ENCODE data around the gene NETO2. TPM values are rescaled to one million over a fixed set of nuclear protein-coding genes. Genes with fewer than 3 reads are reported as not detected.

The NETO2 gene
- total RNA-seq, 1 experiment from 2014 or later = 54.4 TPM

GRCh38 chr16:47081115-47081514 lies 62.6 kb downstream of the NETO2 start:
- H2AFZ ChIP-seq = no peak overlapping the region
- TF ChIP-seq, protein P1, sequence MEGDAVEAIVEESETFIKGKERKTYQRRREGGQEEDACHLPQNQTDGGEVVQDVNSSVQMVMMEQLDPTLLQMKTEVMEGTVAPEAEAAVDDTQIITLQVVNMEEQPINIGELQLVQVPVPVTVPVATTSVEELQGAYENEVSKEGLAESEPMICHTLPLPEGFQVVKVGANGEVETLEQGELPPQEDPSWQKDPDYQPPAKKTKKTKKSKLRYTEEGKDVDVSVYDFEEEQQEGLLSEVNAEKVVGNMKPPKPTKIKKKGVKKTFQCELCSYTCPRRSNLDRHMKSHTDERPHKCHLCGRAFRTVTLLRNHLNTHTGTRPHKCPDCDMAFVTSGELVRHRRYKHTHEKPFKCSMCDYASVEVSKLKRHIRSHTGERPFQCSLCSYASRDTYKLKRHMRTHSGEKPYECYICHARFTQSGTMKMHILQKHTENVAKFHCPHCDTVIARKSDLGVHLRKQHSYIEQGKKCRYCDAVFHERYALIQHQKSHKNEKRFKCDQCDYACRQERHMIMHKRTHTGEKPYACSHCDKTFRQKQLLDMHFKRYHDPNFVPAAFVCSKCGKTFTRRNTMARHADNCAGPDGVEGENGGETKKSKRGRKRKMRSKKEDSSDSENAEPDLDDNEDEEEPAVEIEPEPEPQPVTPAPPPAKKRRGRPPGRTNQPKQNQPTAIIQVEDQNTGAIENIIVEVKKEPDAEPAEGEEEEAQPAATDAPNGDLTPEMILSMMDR (conservative IDR thresholded peaks at IDR 0.05) = no peak
- TF ChIP-seq EZH2 (IDR thresholded peaks at IDR 0.05; ENCODE audit: low read depth) = no peak
- no peaks in the 10 kb centered on the region for H3K9me2 ChIP-seq (ENCODE audit: insufficient read depth)
- no peaks in the 10 kb centered on the region; the same call in 1 of the 2 replicates for H3F3A ChIP-seq (ENCODE audit: insufficient read depth, low read depth)
- H3K36me3 ChIP-seq (ENCODE audit: low read depth) = peaks cover 11% of the 10 kb centered on the region
- POLR2A ChIA-PET (ENCODE audit: unreplicated experiment) = no interaction called here
- CTCF ChIA-PET = no interaction called here
- no peaks in the 10 kb centered on the region for H3K4me1 ChIP-seq (replicated peaks; ENCODE audit: insufficient read depth)
- no peaks in the 10 kb centered on the region for H4K20me1 ChIP-seq (ENCODE audit: insufficient read depth)
- no TSS peak for BruUV-seq (replicated peaks)
- no peaks in the 10 kb centered on the region for H3K9me3 ChIP-seq (ENCODE audit: insufficient read depth, low read depth)
- H3K4me3 ChIP-seq = no peak overlapping the region
- DNase-seq = no peak
- no peak overlapping the region for H3K4me2 ChIP-seq
- H3K27me3 ChIP-seq (ENCODE audit: insufficient read depth, low read depth) = no peaks in the 10 kb centered on the region
- no peak overlapping the region for H3K27ac ChIP-seq
- no peaks in the 10 kb centered on the region for H3K79me2 ChIP-seq (ENCODE audit: low read depth)
- intact Hi-C loops (cut with micrococcal nuclease; ENCODE audit: unreplicated experiment) = no loop called here

GRCh38 chr16:47079860-47080259 lies 63.9 kb downstream of the NETO2 start:
- Histone ChIP-seq H3K36me3 (ENCODE audit: low read depth) (peaks cover 11% of the 10 kb centered on the region), H3K4me3 (no peak overlapping the region), H3F3A (ENCODE audit: insufficient read depth, low read depth) (no peaks in the 10 kb centered on the region; the same call in 1 of the 2 replicates), H3K4me2 (no peak overlapping the region), H3K27me3 (ENCODE audit: insufficient read depth, low read depth) (no peaks in the 10 kb centered on the region), H3K27ac (no peak overlapping the region), H2AFZ (no peak overlapping the region), H3K79me2 (ENCODE audit: low read depth) (no peaks in the 10 kb centered on the region), H3K9me2 (ENCODE audit: insufficient read depth) (no peaks in the 10 kb centered on the region), H4K20me1 (ENCODE audit: insufficient read depth) (no peaks in the 10 kb centered on the region), H3K4me1 (replicated peaks; ENCODE audit: insufficient read depth) (no peaks in the 10 kb centered on the region), H3K9me3 (ENCODE audit: insufficient read depth, low read depth) (no peaks in the 10 kb centered on the region)
- CTCF ChIA-PET = no interaction called here
- BruUV-seq (replicated peaks) = no TSS peak
- POLR2A ChIA-PET (ENCODE audit: unreplicated experiment) = no interaction called here
- intact Hi-C loops (cut with micrococcal nuclease; ENCODE audit: unreplicated experiment) = no loop called here
- no peak for DNase-seq
- no peak for TF ChIP-seq EZH2 (IDR thresholded peaks at IDR 0.05; ENCODE audit: low read depth)
- TF ChIP-seq, protein P1 (conservative IDR thresholded peaks at IDR 0.05) = no peak

DNA sequence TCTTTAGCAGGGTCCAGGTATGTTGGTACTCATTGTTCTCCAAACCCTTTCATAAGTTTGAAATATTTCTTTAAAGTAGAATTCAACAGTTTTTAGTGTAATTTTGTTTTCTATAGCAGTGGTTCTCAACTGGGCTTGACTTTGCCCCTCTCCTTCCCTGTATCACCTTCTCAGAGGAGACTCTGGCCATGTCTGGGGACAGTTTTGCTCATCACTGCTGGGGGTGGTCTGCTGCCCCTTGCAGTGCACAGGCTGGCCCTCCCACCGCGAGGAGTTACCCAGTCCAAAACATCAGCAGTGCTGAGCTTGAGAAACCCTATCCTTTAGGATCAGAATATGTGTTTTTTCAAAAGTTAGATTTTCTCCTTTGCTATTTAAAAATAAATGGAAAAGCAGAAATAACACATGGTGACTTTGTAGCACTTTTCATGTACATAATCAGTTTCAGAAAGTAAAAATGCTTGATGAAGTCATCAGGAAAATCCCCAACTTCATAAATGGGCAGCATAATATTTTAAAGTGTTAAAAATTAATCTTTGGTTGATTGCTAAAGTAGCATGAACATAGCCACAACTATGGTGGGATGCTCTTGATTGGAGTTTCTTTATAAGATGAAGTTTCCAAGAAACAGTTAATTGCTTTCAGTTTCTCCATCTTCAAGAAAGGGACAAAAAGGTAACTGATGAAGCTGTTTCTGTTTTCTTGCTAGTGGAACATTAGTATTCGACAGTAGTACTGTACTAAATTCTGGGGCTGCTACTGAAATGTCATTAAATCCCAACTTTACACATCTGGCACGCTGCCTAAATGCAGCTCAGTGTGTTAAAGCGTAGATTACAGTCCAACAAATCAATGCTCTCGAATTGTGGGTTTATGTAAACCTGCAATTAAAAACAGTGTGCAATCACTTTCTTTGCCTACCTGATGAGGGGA lies 70.3 kb downstream of the NETO2 start:
- ChIA-PET POLR2A (ENCODE audit: unreplicated experiment) (no interaction called here), CTCF (interaction anchor here (0.6 kb wide), 1 partner anchor 36 kb away, joined by 8 read pairs; no protein-coding TSS in a partner anchor)
- Histone ChIP-seq H3K9me2 (ENCODE audit: insufficient read depth) (no peaks in the 10 kb centered on the region), H4K20me1 (ENCODE audit: insufficient read depth) (no peaks in the 10 kb centered on the region), H3K4me2 (no peak overlapping the region), H3F3A (ENCODE audit: insufficient read depth, low read depth) (no peaks in the 10 kb centered on the region), H3K27me3 (ENCODE audit: insufficient read depth, low read depth) (no peaks in the 10 kb centered on the region), H3K4me3 (no peak overlapping the region), H3K36me3 (ENCODE audit: low read depth) (no peaks in the 10 kb centered on the region), H3K9me3 (ENCODE audit: insufficient read depth, low read depth) (no peaks in the 10 kb centered on the region), H3K27ac (no peak overlapping the region), H2AFZ (no peak overlapping the region), H3K4me1 (replicated peaks; ENCODE audit: insufficient read depth) (no peaks in the 10 kb centered on the region), H3K79me2 (ENCODE audit: low read depth) (no peaks in the 10 kb centered on the region)
- intact Hi-C loops (cut with micrococcal nuclease; ENCODE audit: unreplicated experiment) = no loop called here
- DNase-seq = no peak
- BruUV-seq (replicated peaks) = no TSS peak
- no peak for TF ChIP-seq EZH2 (IDR thresholded peaks at IDR 0.05; ENCODE audit: low read depth)
- TF ChIP-seq, protein P1 (conservative IDR thresholded peaks at IDR 0.05) = no peak

Measured in PC-9 (cell line).